ENCODE data around the gene ARL15.

The ARL15 gene

DNA sequence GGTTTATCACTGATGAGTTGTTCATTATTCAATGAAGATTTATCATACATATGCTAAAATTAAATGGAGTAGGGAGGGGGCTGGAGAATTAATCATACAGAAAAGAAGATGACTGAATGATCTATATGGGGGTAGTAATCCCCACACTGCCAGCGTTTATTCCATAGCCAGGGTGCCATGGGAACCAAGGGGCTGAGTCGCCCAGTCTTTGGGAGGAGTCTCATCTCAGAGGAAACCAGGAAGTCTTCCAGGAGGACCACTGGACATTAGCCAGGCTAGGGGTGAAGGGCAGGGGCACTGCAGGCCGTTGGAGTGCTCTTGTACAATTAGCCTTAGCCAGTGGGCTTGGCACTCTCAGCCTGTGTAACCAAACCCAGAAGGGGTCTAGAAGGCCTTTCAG lies 226.5 kb downstream of the ARL15 start:
- Histone ChIP-seq H4K12ac (ENCODE audit: low read depth, low read length) (no peak overlapping the region), H3K23ac (ENCODE audit: low read length) (no peak overlapping the region), H3K36me3 (ENCODE audit: control insufficient read depth in 1 of 2, insufficient read depth in 2 of 2, low read length in 2 of 2) (no peaks in the 10 kb centered on the region), H3K18ac (ENCODE audit: low read length) (no peak overlapping the region), H2BK5ac (ENCODE audit: low read depth, low read length, poor library complexity) (no peak overlapping the region), H3K4ac (ENCODE audit: low read depth, low read length) (no peak overlapping the region), H2BK12ac (ENCODE audit: low read length) (no peak overlapping the region), H3K4me2 (ENCODE audit: low read length) (no peak overlapping the region), H3K27ac (ENCODE audit: low read depth, low read length) (no peak overlapping the region), H3K79me2 (ENCODE audit: control insufficient read depth, insufficient read depth, low read length, poor library complexity) (no peaks in the 10 kb centered on the region), H2AK5ac (ENCODE audit: low read length) (no peak overlapping the region), H2AFZ (ENCODE audit: insufficient read depth, low read length, poor library complexity) (no peak overlapping the region), H3K27me3 (ENCODE audit: insufficient read depth, low read length) (no peaks in the 10 kb centered on the region), H4K91ac (ENCODE audit: low read depth, low read length) (no peak overlapping the region), H3K4me3 (ENCODE audit: low read depth, low read length) (no peak overlapping the region), H4K8ac (ENCODE audit: low read depth, low read length) (no peak overlapping the region), H3K79me1 (ENCODE audit: low read length) (no peaks in the 10 kb centered on the region), H3K4me1 (ENCODE audit: control insufficient read depth in 1 of 2, insufficient read depth in 2 of 2, low read length in 2 of 2) (no peaks in the 10 kb centered on the region), H3K9me3 (ENCODE audit: insufficient read depth, low read depth, low read length) (no peaks in the 10 kb centered on the region), H3K9ac (ENCODE audit: low read length) (no peak overlapping the region), H3K14ac (ENCODE audit: low read length) (no peak overlapping the region), H2BK120ac (ENCODE audit: insufficient read depth, low read length, poor library complexity) (no peak overlapping the region)
- no CpG with 5 or more reads among the region's 3 CpGs for WGBS (ENCODE audit: extremely low coverage, insufficient coverage, insufficient read length)
- DNase-seq = no peak

DNA sequence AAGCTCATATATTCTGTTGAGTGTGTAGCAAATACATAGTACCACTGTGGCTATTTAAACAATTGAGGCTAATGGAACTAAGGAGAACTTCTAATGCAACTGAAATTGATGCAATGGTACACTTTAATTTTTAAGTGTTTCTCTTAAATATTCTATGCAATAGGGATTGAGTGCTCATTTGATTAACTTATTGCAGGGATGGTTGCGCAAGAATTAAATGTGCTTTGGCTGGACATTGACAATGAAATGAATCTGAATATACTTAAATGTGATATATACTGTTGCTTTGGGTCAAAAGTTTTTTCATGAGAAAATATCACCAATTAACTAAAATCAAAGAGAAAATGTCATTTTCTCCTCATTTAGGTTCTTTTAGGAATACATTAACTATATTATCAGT lies 227.1 kb downstream of the ARL15 start:
- WGBS (ENCODE audit: extremely low coverage, insufficient coverage, insufficient read length) = no CpG with 5 or more reads among the region's 1 CpG
- Histone ChIP-seq H3K18ac (ENCODE audit: low read length) (no peak overlapping the region), H3K4ac (ENCODE audit: low read depth, low read length) (no peak overlapping the region), H4K12ac (ENCODE audit: low read depth, low read length) (no peak overlapping the region), H2AK5ac (ENCODE audit: low read length) (no peak overlapping the region), H3K14ac (ENCODE audit: low read length) (no peak overlapping the region), H3K79me2 (ENCODE audit: control insufficient read depth, insufficient read depth, low read length, poor library complexity) (no peaks in the 10 kb centered on the region), H3K27me3 (ENCODE audit: insufficient read depth, low read length) (no peaks in the 10 kb centered on the region), H3K9me3 (ENCODE audit: insufficient read depth, low read depth, low read length) (no peaks in the 10 kb centered on the region), H3K9ac (ENCODE audit: low read length) (no peak overlapping the region), H2AFZ (ENCODE audit: insufficient read depth, low read length, poor library complexity) (no peak overlapping the region), H2BK12ac (ENCODE audit: low read length) (no peak overlapping the region), H3K4me3 (ENCODE audit: low read depth, low read length) (no peak overlapping the region), H3K4me1 (ENCODE audit: control insufficient read depth in 1 of 2, insufficient read depth in 2 of 2, low read length in 2 of 2) (no peaks in the 10 kb centered on the region), H3K4me2 (ENCODE audit: low read length) (no peak overlapping the region), H2BK120ac (ENCODE audit: insufficient read depth, low read length, poor library complexity) (no peak overlapping the region), H3K79me1 (ENCODE audit: low read length) (no peaks in the 10 kb centered on the region), H2BK5ac (ENCODE audit: low read depth, low read length, poor library complexity) (no peak overlapping the region), H3K36me3 (ENCODE audit: control insufficient read depth in 1 of 2, insufficient read depth in 2 of 2, low read length in 2 of 2) (no peaks in the 10 kb centered on the region), H3K27ac (ENCODE audit: low read depth, low read length) (no peak overlapping the region), H4K8ac (ENCODE audit: low read depth, low read length) (no peak overlapping the region), H3K23ac (ENCODE audit: low read length) (no peak overlapping the region), H4K91ac (ENCODE audit: low read depth, low read length) (no peak overlapping the region)
- DNase-seq = no peak

DNA sequence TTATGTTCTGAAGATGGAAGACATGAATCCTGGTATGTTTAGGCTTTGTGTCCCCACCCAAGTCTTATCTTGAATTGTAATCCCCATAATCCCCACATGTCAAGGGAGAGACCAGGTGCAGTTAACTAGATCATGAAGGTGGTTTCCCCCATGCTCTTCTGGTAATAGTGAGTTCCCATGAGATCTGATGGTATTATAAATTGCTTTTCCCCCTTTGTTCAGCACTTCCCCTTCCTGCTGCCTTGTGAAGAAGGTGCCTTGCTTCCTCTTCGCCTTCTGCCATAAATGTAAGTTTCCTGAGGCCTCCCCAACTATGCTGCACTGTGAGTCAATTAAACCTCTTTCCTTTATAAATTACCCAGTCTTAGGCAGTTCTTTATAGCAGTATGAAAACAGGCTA lies 229.0 kb downstream of the ARL15 start:
- Histone ChIP-seq H3K9me3 (ENCODE audit: insufficient read depth, low read depth, low read length) (no peaks in the 10 kb centered on the region), H4K12ac (ENCODE audit: low read depth, low read length) (no peak overlapping the region), H4K8ac (ENCODE audit: low read depth, low read length) (no peak overlapping the region), H3K79me1 (ENCODE audit: low read length) (no peaks in the 10 kb centered on the region), H3K36me3 (ENCODE audit: control insufficient read depth in 1 of 2, insufficient read depth in 2 of 2, low read length in 2 of 2) (no peaks in the 10 kb centered on the region), H3K4me2 (ENCODE audit: low read length) (no peak overlapping the region), H2AK5ac (ENCODE audit: low read length) (no peak overlapping the region), H2AFZ (ENCODE audit: insufficient read depth, low read length, poor library complexity) (no peak overlapping the region), H3K27ac (ENCODE audit: low read depth, low read length) (no peak overlapping the region), H3K4ac (ENCODE audit: low read depth, low read length) (no peak overlapping the region), H2BK120ac (ENCODE audit: insufficient read depth, low read length, poor library complexity) (no peak overlapping the region), H3K27me3 (ENCODE audit: insufficient read depth, low read length) (no peaks in the 10 kb centered on the region), H2BK12ac (ENCODE audit: low read length) (no peak overlapping the region), H4K91ac (ENCODE audit: low read depth, low read length) (no peak overlapping the region), H3K9ac (ENCODE audit: low read length) (no peak overlapping the region), H3K18ac (ENCODE audit: low read length) (no peak overlapping the region), H3K14ac (ENCODE audit: low read length) (no peak overlapping the region), H3K4me3 (ENCODE audit: low read depth, low read length) (no peak overlapping the region), H3K4me1 (ENCODE audit: control insufficient read depth in 1 of 2, insufficient read depth in 2 of 2, low read length in 2 of 2) (no peaks in the 10 kb centered on the region), H2BK5ac (ENCODE audit: low read depth, low read length, poor library complexity) (no peak overlapping the region), H3K23ac (ENCODE audit: low read length) (no peak overlapping the region), H3K79me2 (ENCODE audit: control insufficient read depth, insufficient read depth, low read length, poor library complexity) (no peaks in the 10 kb centered on the region)
- no peak for DNase-seq
- no CpG with 5 or more reads among the region's 1 CpG for WGBS (ENCODE audit: extremely low coverage, insufficient coverage, insufficient read length)

DNA sequence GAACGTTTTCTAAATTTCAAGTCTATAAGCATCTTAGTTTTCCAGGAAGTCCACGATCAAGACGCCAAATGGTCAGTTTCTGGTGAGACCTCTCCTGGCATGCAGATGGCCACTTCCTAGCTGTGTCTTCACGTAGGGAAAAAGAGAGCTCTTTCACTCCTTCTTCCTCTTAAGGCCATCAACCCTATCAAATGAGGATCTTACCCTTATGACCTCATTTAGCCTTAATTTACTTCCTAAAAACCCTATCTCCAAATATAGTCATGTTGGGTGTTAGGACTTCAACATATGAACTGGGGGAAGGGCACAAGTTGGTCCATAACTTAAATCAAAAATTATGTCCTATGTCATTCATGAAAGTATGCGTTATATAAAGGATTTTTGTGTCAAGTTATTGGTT lies 229.5 kb downstream of the ARL15 start:
- H3K4me2 ChIP-seq (ENCODE audit: low read length) = no peak overlapping the region
- no peak overlapping the region for H4K91ac ChIP-seq (ENCODE audit: low read depth, low read length)
- no peak overlapping the region for H2AK5ac ChIP-seq (ENCODE audit: low read length)
- no peak overlapping the region for H2AFZ ChIP-seq (ENCODE audit: insufficient read depth, low read length, poor library complexity)
- no peak overlapping the region for H3K9ac ChIP-seq (ENCODE audit: low read length)
- H3K27ac ChIP-seq (ENCODE audit: low read depth, low read length) = no peak overlapping the region
- no peak overlapping the region for H4K12ac ChIP-seq (ENCODE audit: low read depth, low read length)
- H3K79me1 ChIP-seq (ENCODE audit: low read length) = no peaks in the 10 kb centered on the region
- H3K4me1 ChIP-seq (ENCODE audit: control insufficient read depth in 1 of 2, insufficient read depth in 2 of 2, low read length in 2 of 2) = no peaks in the 10 kb centered on the region
- H3K14ac ChIP-seq (ENCODE audit: low read length) = no peak overlapping the region
- WGBS (ENCODE audit: extremely low coverage, insufficient coverage, insufficient read length) = no CpG with 5 or more reads among the region's 5 CpGs
- no peaks in the 10 kb centered on the region for H3K9me3 ChIP-seq (ENCODE audit: insufficient read depth, low read depth, low read length)
- H3K36me3 ChIP-seq (ENCODE audit: control insufficient read depth in 1 of 2, insufficient read depth in 2 of 2, low read length in 2 of 2) = no peaks in the 10 kb centered on the region
- H3K79me2 ChIP-seq (ENCODE audit: control insufficient read depth, insufficient read depth, low read length, poor library complexity) = no peaks in the 10 kb centered on the region
- no peak overlapping the region for H3K4ac ChIP-seq (ENCODE audit: low read depth, low read length)
- H3K4me3 ChIP-seq (ENCODE audit: low read depth, low read length) = no peak overlapping the region
- no peak overlapping the region for H4K8ac ChIP-seq (ENCODE audit: low read depth, low read length)
- no peak overlapping the region for H2BK120ac ChIP-seq (ENCODE audit: insufficient read depth, low read length, poor library complexity)
- H3K18ac ChIP-seq (ENCODE audit: low read length) = no peak overlapping the region
- no peak overlapping the region for H2BK5ac ChIP-seq (ENCODE audit: low read depth, low read length, poor library complexity)
- H3K27me3 ChIP-seq (ENCODE audit: insufficient read depth, low read length) = no peaks in the 10 kb centered on the region
- H3K23ac ChIP-seq (ENCODE audit: low read length) = no peak overlapping the region
- no peak overlapping the region for H2BK12ac ChIP-seq (ENCODE audit: low read length)
- no peak for DNase-seq

All from trophoblast cell (in vitro differentiated cells and primary cell).